HepG2 (cell line): ENCODE measurements around the gene ZNF91. TPM values are rescaled to one million over a fixed set of nuclear protein-coding genes. Genes with fewer than 3 reads are reported as not detected.

ENCODE experiments used
- ATAC-seq: fragments of 200-7000 bp; cut with Tn5 transposase; 3 replicates; pipeline ENCODE4 v1.9.1; 2020; ENCODE audit warnings: mild to moderate bottlenecking, moderate library complexity
- BruUV-seq: library from RNA; stranded (reverse); fragments of 400-500 nt; replicated peaks from 2 replicates; lab custom pipeline; 2021; lab: Mats Ljungman, UMichigan
- CTCF ChIA-PET: fragments of 300-600 bp; formaldehyde crosslinking; extraction: SDS; loops from one replicate; lab custom pipeline; 2021; ENCODE audit warnings: low total read pairs, inconsistent platforms, low intra/inter-chr PET ratio; lab: Yijun Ruan, JAX
- POLR2A ChIA-PET: fragments of 350-600 bp; sonication (Branson Sonifier 250); formaldehyde crosslinking; loops from one replicate; lab custom pipeline; 2020; ENCODE audit warnings: antibody characterized with exemption, inconsistent platforms; lab: Yijun Ruan, JAX
- DNase-seq: peaks from one replicate; pipeline ENCODE4 v3.0.0-alpha.2; 2015; ENCODE audit warnings: low spot score
- FAIRE-seq: peaks from 3 replicates; lab custom pipeline; 2011; peaks lifted over from hg19 to GRCh38; lab: Jason Lieb, UNC
- H2AFZ ChIP-seq: one replicate; pipeline ENCODE4 v1.6.1; 2011; ENCODE audit warnings: low read length, inconsistent platforms
- H3K27ac ChIP-seq: fragments of 300-600 bp; 3 replicates; pipeline ENCODE4 v1.8.0; 2011; ENCODE audit warnings: mixed run types, mild to moderate bottlenecking, mixed read lengths, low read length, inconsistent platforms; ENCODE audit not compliant: insufficient read depth; ENCODE audit errors: extremely low read length
- H3K27me3 ChIP-seq, 2 experiments: fragments of 200-600 bp in 1 of 2; 2 replicates in 1 of 2; 3 replicates in 1 of 2; pipeline versions ENCODE4 v1.6.0 to v1.8.0; 2011; ENCODE audit warnings: low read length in 2 of 2, mild to moderate bottlenecking in 2 of 2, moderate library complexity in 2 of 2, inconsistent platforms in 1 of 2; ENCODE audit not compliant: insufficient read depth in 2 of 2, control insufficient read depth in 1 of 2
- H3K36me3 ChIP-seq, 2 experiments: fragments of 200-600 bp in 1 of 2; replicated peaks in 1 of 2; 2 replicates in 1 of 2; 3 replicates in 1 of 2; pipeline versions ENCODE4 v1.5.1 to v1.8.0; 2011; ENCODE audit warnings: low read length in 2 of 2, inconsistent platforms in 1 of 2; ENCODE audit not compliant: insufficient read depth in 2 of 2, control insufficient read depth in 1 of 2
- H3K4me1 ChIP-seq: 2 replicates; pipeline ENCODE4 v1.5.1; 2012; ENCODE audit warnings: low read length, inconsistent platforms; ENCODE audit not compliant: insufficient read depth
- H3K4me2 ChIP-seq: 2 replicates; pipeline ENCODE4 v1.6.0; 2011; ENCODE audit warnings: low read depth, low read length, inconsistent platforms
- H3K4me3 ChIP-seq, 3 experiments: fragments of 200-600 bp in 1 of 3; sonication (generic), shearing (Covaris generic) in 1 of 3; replicated peaks in 1 of 3; 2 replicates each; pipeline ENCODE4 v1.5.1; 2011 to 2016; ENCODE audit warnings: low read length in 3 of 3, inconsistent platforms in 2 of 3, low read depth in 2 of 3, mild to moderate bottlenecking in 2 of 3, control low read depth in 1 of 3, mixed read lengths in 1 of 3; ENCODE audit not compliant: insufficient read depth in 1 of 3
- H3K79me2 ChIP-seq: one replicate; pipeline ENCODE4 v1.6.1; 2011; ENCODE audit warnings: low read length, inconsistent platforms; ENCODE audit not compliant: insufficient read depth
- H3K9ac ChIP-seq: 2 replicates; pipeline ENCODE4 v1.6.0; 2011; ENCODE audit warnings: mild to moderate bottlenecking, low read depth, low read length, inconsistent platforms; ENCODE audit not compliant: insufficient read depth
- H3K9me3 ChIP-seq: 2 replicates; pipeline ENCODE4 v1.5.1; 2012; ENCODE audit warnings: mild to moderate bottlenecking, low read length
- H4K20me1 ChIP-seq: 2 replicates; pipeline ENCODE4 v1.6.0; 2011; ENCODE audit warnings: inconsistent platforms, mild to moderate bottlenecking, low read length, moderate library complexity; ENCODE audit not compliant: insufficient read depth
- ADNP ChIP-seq: sonication (generic); formaldehyde crosslinking; IDR thresholded peaks from 2 replicates; pipeline ENCODE4 v1.4.0; 2020; ENCODE audit warnings: missing genetic modification reagents
- CSRNP2 ChIP-seq: sonication (generic); formaldehyde crosslinking; conservative IDR thresholded peaks from 2 replicates; pipeline ENCODE4 v1.8.0; 2022; ENCODE audit warnings: low read depth, missing genetic modification reagents
- EED ChIP-seq: sonication (generic); formaldehyde crosslinking; IDR thresholded peaks from 2 replicates; pipeline ENCODE4 v1.5.0; 2020; ENCODE audit warnings: mild to moderate bottlenecking, missing genetic modification reagents
- KDM6A ChIP-seq: IDR thresholded peaks from 2 replicates; pipeline ENCODE4 v1.6.1; 2016; ENCODE audit warnings: low read depth
- MXI1 ChIP-seq: IDR thresholded peaks from 3 replicates; pipeline ENCODE4 v1.6.1; 2012; ENCODE audit warnings: low read depth, low read length, inconsistent platforms, borderline replicate concordance
- NR2C2 ChIP-seq: sonication (generic); formaldehyde crosslinking; IDR thresholded peaks from 2 replicates; pipeline ENCODE4 v1.4.0; 2020; ENCODE audit warnings: missing genetic modification reagents, mild to moderate bottlenecking, moderate library complexity, borderline replicate concordance
- PHB2 ChIP-seq: fragments of 450-650 bp; IDR thresholded peaks from 2 replicates; pipeline ENCODE4 v1.6.1; 2018; ENCODE audit not compliant: partially characterized antibody
- RBAK ChIP-seq: sonication (generic); formaldehyde crosslinking; IDR thresholded peaks from 2 replicates; pipeline ENCODE4 v1.5.1; 2020; ENCODE audit warnings: mild to moderate bottlenecking, missing genetic modification reagents
- TEF ChIP-seq: sonication (generic); formaldehyde crosslinking; IDR thresholded peaks from 2 replicates; pipeline ENCODE4 v1.5.0; 2020; ENCODE audit warnings: missing genetic modification reagents
- TFDP1 ChIP-seq: IDR thresholded peaks from 2 replicates; pipeline ENCODE4 v1.6.1; 2016; ENCODE audit warnings: missing compliant biosample characterization, missing genetic modification reagents, borderline replicate concordance
- THRA ChIP-seq: sonication (generic); formaldehyde crosslinking; IDR thresholded peaks from 2 replicates; pipeline ENCODE4 v1.4.0; 2020; ENCODE audit warnings: missing genetic modification reagents, borderline replicate concordance
- YY1 ChIP-seq: IDR thresholded peaks from 2 replicates; pipeline ENCODE4 v1.6.1; 2011; ENCODE audit warnings: low read length, low read depth, moderate library complexity, mild to moderate bottlenecking; ENCODE audit not compliant: insufficient read depth, insufficient replicate concordance
- ZNF17 ChIP-seq: sonication (generic); formaldehyde crosslinking; IDR thresholded peaks from 2 replicates; pipeline ENCODE4 v1.5.0; 2020; ENCODE audit warnings: mild to moderate bottlenecking, missing genetic modification reagents
- ZNF7 ChIP-seq: IDR thresholded peaks from 2 replicates; pipeline ENCODE4 v1.6.1; 2016; ENCODE audit warnings: missing biosample characterization, missing genetic modification reagents
- ZUFSP ChIP-seq: sonication (generic); formaldehyde crosslinking; IDR thresholded peaks from 2 replicates; pipeline ENCODE4 v1.9.0; 2021; ENCODE audit warnings: missing genetic modification reagents, mild to moderate bottlenecking, borderline replicate concordance
- WGBS: methylation state at CpG from one replicate; pipeline ENCODE4 v1.1.6; 2017; ENCODE audit warnings: low lambda C conversion rate; 5-methylcytosine and 5-hydroxymethylcytosine counted together
- in situ Hi-C: cut with HindIII; loops from 2 replicates; pipeline ENCODE4 v1.10.0; 2017; ENCODE audit warnings: low pct_unique_long_range_greater_than_20kb; ENCODE audit not compliant: extremely low pct_ligation_motif_present
- intact Hi-C: fragments of 100-400 bp; cut with micrococcal nuclease; formaldehyde crosslinking; loops from one replicate; pipeline ENCODE4 v1.10.0; 2022; ENCODE audit not compliant: unreplicated experiment
- polyA plus RNA-seq, 8 experiments: library from polyadenylated mRNA; depleted of rRNA in 3 of 8; stranded (reverse) in 7 of 8; unstranded in 1 of 8; fragments of >200 nt; fragmentation: Illumina TruSeq in 4 of 8; extraction: Trizol in 4 of 8; gene quantifications; 2 replicates each; pipeline versions ENCODE4 v1.2.1 to v1.2.3, GENCODE V29; 2011 to 2016; ENCODE audit warnings: low read depth in 4 of 8, missing spikeins in 1 of 8, mixed read lengths in 1 of 8; ENCODE audit not compliant: insufficient read depth in 1 of 8
- total RNA-seq, 5 experiments: library from RNA; depleted of rRNA; stranded (reverse); fragments of >200 nt; fragmentation: Illumina TruSeq; extraction: Trizol; gene quantifications; 2 replicates each; pipeline ENCODE4 v1.2.3, GENCODE V29; 2016; ENCODE audit warnings: low read depth in 1 of 5

Gene ZNF91
- total and polyA plus RNA-seq, 2 of the 13 experiments (the other 11 are each of a cell fraction or from before 2014, with no cell fraction given): 19.4 to 21.5 TPM

- TF ChIP-seq CSRNP2 (no peak), TEF (CRISPR knock-in tag) (no peak), RBAK (CRISPR knock-in tag) (no peak), PHB2 (no peak), NR2C2 (CRISPR knock-in tag) (no peak)
Observed at GRCh38 chr19:23312515-23312914, 82.8 kb downstream of the ZNF91 start (continued).

- ATAC-seq (no peak), FAIRE-seq (no peak)
- TF ChIP-seq MXI1 (no peak), EED (no peak), ZUFSP (no peak), ZNF7 (CRISPR knock-in tag) (no peak), YY1 (no peak), ZNF17 (CRISPR knock-in tag) (no peak), THRA (no peak), ADNP (CRISPR knock-in tag) (no peak), KDM6A (CRISPR knock-in tag) (no peak), TFDP1 (CRISPR knock-in tag) (no peak)
Observed at GRCh38 chr19:23311551-23311950, 83.7 kb downstream of the ZNF91 start.

More at GRCh38 chr19:23311551-23311950, 83.7 kb downstream of the ZNF91 start:
- CTCF ChIA-PET: no interaction called here
- intact Hi-C loops: no loop called here
- Histone ChIP-seq H2AFZ (no peak overlapping the region), H3K4me2 (no peak overlapping the region), H3K9me3 (peaks cover 100% of the 10 kb centered on the region), H3K4me1 (no peaks in the 10 kb centered on the region), H3K4me3 (no peak overlapping the region), H3K27me3 (no peaks in the 10 kb centered on the region), H3K9ac (no peak overlapping the region), H3K27ac (no peak overlapping the region), H3K79me2 (no peaks in the 10 kb centered on the region), H3K36me3 (no peaks in the 10 kb centered on the region), H4K20me1 (no peaks in the 10 kb centered on the region)
- DNase-seq: no peak
- BruUV-seq: no TSS peak
- WGBS: 46% methylated on average over 3 of the region's 3 CpGs
- POLR2A ChIA-PET: no interaction called here
- in situ Hi-C loops: no loop called here
